GM08714 (cell line): ENCODE data around the gene GH1.
"Not testable (repeated sequence)": the region's sequence is repeated elsewhere in the genome, so short reads cannot be mapped to it uniquely, and the experiment has no call there.

Experiments used
- H3K4me3 ChIP-seq: fragments of 200-500 bp; sonication (Bioruptor generic); 2 replicates; pipeline ENCODE4 v1.5.1; 2014; ENCODE audit warnings: mild to moderate bottlenecking, low read length, inconsistent platforms
- ZNF274 ChIP-seq: IDR thresholded peaks from 2 replicates; pipeline ENCODE4 v1.6.1; 2012; ENCODE audit warnings: mild to moderate bottlenecking, low read depth, low read length

GH1 gene

GRCh38 chr17:63919311-63919723 is 678 bp upstream of the GH1 start:
- no peak overlapping the region for H3K4me3 ChIP-seq
- TF ChIP-seq ZNF274: no peak

- no peak overlapping the region for H3K4me3 ChIP-seq
- TF ChIP-seq ZNF274: no peak
Measured at GRCh38 chr17:63918305-63918704, 334 bp downstream of the GH1 start.

DNA sequence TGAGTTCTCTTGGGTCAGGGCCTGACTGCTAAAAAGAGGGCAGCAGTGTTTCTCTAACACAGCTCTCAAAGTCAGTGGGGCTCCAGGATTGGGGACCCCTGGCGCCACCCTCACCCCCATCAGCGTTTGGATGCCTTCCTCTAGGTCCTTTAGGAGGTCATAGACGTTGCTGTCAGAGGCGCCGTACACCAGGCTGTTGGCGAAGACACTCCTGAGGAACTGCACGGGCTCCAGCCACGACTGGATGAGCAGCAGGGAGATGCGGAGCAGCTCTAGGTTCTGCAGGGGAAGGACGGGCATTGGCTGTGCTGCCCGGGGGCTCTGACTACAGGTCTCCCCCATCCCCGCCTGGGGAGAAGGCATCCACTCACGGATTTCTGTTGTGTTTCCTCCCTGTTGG is 993 bp downstream of the GH1 start:
- no peak for TF ChIP-seq ZNF274
- no peak overlapping the region for H3K4me3 ChIP-seq

DNA sequence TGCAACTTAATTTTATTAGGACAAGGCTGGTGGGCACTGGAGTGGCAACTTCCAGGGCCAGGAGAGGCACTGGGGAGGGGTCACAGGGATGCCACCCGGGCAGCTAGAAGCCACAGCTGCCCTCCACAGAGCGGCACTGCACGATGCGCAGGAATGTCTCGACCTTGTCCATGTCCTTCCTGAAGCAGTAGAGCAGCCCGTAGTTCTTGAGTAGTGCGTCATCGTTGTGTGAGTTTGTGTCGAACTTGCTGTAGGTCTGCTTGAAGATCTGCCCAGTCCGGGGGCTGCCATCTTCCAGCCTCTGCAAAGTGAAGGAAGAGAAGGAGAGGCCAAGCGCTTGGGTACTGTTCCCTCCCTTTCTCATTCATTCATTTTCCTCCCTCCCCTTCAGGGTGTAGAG is 1.4 kb downstream of the GH1 start:
- H3K4me3 ChIP-seq: not testable (repeated sequence)

GRCh38 chr17:63916566-63917185 is 2.0 kb downstream of the GH1 start:
- no peak for TF ChIP-seq ZNF274
- no peak overlapping the region for H3K4me3 ChIP-seq

DNA sequence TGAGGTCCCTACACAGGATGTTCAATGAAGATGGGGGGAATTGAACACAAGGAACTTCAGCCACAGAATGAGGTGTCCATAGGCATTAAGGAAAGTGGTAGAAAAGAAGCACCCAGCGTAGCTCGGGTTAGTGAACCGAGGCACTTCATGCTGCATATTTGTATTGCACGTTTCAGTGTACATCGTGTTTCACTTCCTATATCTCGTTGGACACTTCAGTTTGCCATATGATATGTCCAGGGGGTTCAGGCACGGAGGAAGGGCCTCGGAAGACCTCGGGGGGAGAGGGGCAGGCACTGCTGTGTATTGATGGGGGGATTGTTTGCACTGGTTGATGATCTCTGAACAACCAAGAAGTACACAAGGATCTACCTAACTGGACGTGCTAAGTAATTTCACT is 2.9 kb downstream of the GH1 start:
- not testable (repeated sequence) for H3K4me3 ChIP-seq

- no peak for TF ChIP-seq ZNF274
- no peak overlapping the region for H3K4me3 ChIP-seq
Measured at GRCh38 chr17:63914471-63914870, 4.2 kb downstream of the GH1 start.

DNA sequence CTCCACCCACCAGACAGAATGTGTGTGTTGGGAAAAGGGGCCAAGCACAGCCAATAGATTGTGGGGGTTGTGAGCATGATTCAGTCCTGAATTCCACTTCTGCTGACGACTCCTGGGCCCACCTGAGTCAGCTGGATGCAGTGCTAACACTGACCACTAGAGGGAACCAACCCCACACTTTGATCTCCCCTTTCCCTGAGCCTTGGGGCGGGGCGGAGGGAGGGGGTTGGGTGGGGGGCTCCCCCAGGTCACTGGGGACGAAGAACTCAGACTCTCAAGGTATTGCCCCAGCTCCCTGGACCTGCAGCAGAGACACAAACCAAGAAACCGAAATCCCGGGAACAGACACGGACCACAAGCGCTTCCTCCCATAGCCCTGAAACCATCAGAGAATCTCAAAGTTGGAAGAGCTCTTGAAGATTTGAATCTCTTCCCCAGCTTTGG is 7.0 kb downstream of the GH1 start:
- H3K4me3 ChIP-seq: no peak overlapping the region
- TF ChIP-seq ZNF274: no peak

DNA sequence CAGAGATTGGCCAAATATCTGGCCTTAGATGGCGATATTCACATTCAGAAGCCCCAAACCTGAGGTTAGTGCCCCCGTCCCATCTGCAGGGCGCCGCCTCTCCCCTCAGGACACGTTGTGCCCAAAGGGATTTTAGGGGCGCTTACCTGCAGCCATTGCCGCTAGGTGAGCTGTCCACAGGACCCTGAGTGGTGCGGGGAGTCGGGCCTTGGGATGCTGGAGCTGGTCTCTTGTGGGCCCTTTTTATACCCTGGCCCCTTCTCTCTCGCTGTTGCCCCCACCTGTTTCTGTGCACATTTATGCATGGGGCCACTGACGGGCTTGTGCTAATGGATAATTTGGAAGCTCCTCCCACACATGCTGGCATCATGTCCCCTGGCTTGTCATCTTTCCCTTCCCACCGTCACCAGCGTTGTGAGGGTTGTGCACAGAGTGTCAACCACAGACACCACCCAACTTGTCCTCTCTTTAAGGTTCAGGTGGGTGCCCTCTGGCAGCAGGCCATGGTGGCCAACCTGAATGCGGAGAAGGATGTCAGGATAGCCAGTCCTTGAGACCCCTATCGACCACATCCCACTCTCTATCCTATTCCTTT is 7.5 kb downstream of the GH1 start, which contains the start of gene CSHL1:
TSS of gene CSHL1 (minus strand) at position 218 of the 595 bp plus-strand sequence. CDS start at position 156, 62 bp downstream.
- TF ChIP-seq ZNF274: no peak
- no peak within 1 kb of the TSS for H3K4me3 ChIP-seq

DNA sequence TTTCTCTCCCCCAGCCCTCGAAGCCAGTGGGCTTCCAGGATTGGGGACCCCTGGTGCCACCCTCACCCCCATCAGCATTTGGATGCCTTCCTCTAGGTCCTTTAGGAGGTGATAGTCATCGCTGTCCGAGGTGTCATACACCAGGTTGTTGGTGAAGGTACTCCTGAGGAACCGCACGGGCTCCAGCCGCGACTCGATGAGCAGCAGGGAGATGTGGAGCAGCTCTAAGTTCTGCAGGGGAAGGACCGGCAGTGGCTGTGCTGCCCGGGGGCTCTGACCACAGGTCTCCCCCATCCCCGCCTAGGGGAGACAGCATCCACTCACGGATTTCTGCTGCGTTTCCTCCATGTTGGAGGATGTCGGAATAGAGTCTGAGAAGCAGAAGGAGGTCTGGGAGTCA is 8.5 kb downstream of the GH1 start:
- no peak for TF ChIP-seq ZNF274
- no peak overlapping the region for H3K4me3 ChIP-seq

GRCh38 chr17:63909586-63909985 is 9.1 kb downstream of the GH1 start:
- not testable (repeated sequence) for H3K4me3 ChIP-seq

- not testable (repeated sequence) for H3K4me3 ChIP-seq
Measured at GRCh38 chr17:63907161-63907778, 11.4 kb downstream of the GH1 start.

DNA sequence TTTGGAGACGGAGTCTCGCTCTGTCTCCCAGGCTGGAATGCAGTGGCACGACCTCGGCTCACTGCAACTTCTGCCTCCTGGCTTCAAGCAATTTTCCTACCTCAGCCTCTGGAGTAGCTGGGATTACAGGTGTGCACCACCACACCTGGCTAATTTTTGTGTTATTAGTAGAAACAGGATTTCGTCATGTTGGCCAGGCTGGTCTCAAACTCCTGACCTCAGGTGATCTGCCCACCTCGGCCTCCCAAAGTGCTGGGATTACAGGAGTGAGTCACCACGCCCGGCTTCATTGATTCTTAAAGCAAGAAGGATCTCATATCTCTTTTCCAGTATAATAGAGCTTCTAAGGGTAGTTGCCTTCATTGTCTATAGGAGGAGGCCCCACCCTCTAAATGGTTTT is 13.8 kb downstream of the GH1 start:
- not testable (repeated sequence) for H3K4me3 ChIP-seq

GRCh38 chr17:63903787-63904201 is 14.8 kb downstream of the GH1 start:
- H3K4me3 ChIP-seq: not testable (repeated sequence)

- not testable (repeated sequence) for H3K4me3 ChIP-seq
Measured at GRCh38 chr17:63901971-63902370, 16.7 kb downstream of the GH1 start.

DNA sequence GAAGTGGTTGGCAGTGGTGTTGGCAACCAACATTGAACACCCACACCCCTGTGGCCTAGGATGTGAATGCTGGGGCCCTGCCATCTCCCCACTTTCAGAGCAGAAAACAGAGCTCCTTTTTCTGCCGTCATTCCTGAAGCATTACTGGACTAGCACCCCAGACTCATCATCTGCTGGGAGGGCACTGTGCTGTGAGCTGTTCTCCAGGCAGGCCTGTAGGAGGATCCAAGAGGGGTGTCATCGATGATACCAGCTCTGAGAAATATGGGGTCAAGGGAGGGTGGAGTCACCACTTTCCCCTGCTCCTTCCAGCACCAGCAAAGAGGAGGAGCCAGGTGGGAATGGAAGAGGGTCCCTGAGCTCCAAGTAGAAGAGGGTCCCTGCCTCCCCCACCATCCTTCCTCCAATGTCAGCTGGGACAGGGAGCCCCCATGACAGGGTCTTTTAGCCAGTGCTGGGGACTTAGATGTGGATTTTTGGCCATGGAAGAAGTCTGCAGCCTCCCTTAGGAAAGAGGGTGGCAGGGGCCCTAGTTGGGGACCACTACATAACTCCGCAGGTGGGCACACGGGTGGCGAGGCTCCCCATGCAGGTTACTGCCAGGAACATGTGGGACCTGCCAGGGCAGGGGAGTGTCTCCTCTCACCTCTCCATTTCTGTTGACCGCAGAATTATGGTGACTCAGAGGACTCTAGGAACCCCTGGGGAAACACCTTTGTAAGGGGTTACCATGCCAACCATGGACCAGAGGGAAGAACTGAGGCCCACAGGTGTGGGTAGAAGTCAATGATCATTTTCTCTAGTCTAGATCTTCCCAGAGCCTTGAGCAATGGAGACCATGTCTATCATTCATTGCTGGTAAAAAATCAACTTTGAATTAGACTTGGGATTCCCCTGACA is 19.5 kb downstream of the GH1 start:
- H3K4me3 ChIP-seq: not testable (repeated sequence)

DNA sequence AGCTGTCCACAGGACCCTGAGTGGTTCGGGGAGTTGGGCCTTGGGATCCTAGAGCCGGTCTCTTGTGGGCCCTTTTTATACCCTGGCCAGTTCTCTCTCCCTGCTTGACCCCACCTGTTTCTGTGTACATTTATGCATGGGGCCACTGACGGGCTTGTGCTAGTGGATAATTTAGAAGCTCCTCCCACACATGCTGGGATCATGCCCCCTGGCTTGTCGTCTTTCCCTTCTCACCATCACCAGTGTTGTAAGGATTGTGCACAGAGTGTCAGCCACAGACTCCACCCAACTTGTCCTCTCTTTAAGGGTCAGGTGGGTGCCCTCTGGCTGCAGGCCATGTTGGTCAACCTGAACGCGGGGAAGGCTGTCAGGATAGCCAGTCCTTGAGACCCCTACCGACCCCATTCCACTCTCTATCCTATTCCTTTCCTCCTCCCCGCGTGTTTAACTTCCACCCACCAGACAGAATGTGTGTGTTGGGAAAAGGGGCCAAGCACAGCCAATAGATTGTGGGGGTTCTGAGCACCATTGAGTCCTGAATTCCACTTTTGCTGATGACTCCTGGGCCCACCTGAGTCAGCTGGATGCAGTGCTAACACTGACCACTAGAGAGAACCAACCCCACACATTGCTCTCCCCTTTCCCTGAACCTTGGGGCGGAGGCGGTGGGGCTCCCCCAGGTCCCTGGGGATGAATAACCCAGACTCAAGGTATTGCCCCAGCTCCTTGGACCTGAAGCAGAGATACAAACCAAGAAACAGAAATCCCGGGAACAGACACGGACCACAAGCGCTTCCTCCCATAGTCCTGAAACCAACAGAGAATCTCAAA is 21.9 kb downstream of the GH1 start, which contains the start of gene CSH1:
TSS of gene CSH1 (minus strand) at position 51 of the 831 bp plus-strand sequence. CDS start 63 bp downstream, outside the sequence.
- not testable (repeated sequence) for H3K4me3 ChIP-seq

- not testable (repeated sequence) for H3K4me3 ChIP-seq
Measured at GRCh38 chr17:63894821-63895220, 23.8 kb downstream of the GH1 start.

GRCh38 chr17:63894021-63894420 is 24.6 kb downstream of the GH1 start:
- not testable (repeated sequence) for H3K4me3 ChIP-seq
